ENCODE measurements around the gene MYCT1.
"Not testable (repeated sequence)": the region's sequence is repeated elsewhere in the genome, so short reads cannot be mapped to it uniquely, and the experiment has no call there.

Gene MYCT1

DNA sequence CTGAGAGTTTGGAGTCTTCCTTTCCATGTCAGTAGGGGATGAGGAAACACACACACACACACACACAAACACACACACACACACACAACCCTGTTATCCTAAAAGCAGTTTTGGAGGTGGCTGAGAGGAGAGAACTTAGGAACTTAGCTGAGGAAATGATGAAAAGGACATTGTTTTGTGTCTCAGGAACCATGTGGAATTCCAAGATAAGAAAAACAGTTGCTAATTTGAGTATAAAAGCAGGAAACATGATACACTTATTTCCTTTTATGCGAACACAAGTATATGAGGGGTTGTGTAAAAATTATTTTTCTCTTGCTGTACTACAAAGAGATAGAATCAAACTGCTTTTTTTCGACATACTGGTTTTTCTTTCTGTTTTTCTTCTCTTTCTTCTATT lies at the start of gene MYCT1:
Gene MYCT1, plus strand, starts transcription at position 264 of the 400 bp plus-strand sequence. Its CDS starts 6 bp downstream, at position 270.
- no peak for DNase-seq

DNA sequence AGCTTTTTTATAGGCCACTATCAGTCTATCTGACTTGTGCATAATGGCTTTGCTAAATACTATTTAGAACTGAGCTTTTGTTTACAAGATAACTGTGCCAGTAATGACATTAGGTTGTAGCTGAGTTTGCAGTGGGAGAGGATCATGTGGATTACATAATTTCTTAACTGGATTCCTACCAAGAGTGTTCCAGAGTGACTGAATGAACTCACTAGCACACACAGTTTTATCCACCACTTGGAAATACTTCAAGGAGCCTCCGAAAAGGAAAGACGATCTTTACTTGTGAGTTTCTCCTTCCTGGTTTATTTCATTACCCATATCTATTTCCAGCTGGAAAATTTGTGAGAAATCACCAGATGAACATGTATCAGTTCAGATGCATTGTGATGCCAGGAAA lies 49.6 kb upstream of the MYCT1 start:
- no peak for DNase-seq

DNA sequence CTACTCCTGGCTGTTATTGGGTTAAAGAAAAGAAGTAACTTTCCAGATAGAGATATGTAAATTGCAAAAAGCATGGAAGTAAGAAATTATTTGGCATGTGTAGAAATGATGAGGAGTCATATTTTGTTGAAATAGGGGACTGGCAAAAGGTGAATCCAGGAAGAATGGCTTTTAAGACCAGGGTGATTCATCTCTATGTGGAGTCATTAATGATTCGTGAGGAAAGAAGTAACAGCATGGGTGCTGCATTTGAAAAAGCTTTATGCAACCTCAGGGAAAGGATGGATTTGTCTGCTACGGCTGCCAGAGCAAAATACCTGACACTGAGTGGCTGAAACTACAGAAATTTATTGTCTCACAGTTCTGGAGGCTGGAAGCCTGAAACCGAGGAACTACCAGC lies 45.7 kb upstream of the MYCT1 start:
- no peak for DNase-seq

DNA sequence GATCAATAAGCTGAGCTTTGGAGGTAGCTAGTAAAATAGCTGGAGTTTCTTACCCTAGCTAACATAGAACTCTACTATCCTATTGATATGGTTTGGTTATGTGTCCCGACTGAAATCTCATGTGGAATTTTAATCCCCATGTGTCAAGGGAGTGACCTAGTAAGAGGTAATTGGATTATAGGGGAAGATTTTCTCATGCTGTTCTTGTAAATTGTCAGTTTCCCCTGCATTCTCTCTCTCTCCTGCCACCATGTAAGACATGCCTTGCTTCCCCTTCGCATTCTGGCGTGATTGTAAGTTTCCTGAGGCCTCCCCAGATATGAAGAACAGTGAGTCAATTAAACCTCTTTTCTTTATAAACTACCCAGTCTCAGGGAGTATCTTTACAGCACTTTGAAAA lies 35.9 kb upstream of the MYCT1 start:
- DNase-seq, result no peak

GRCh38 chr6:152669895-152670294 lies 27.8 kb upstream of the MYCT1 start:
- DNase-seq, result no peak

DNA sequence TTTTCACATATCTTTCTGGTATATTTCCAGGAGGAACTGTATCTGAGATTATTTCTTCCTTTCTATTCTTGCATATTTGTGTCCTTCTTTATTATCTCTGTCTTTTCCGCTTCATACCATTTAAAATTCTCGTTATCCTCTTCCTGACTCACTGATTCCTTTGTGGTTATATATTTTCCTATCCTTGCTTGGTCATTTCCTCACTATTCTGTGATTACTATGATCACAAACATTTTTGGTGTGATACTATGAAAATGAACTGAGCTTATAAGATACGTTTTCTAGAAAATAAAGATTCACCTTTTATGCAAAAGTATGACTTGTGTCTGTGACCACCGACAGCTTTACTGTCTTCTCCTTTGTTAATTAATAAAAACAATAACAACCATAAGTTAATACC lies 26.5 kb upstream of the MYCT1 start:
- DNase-seq, result no peak

DNA sequence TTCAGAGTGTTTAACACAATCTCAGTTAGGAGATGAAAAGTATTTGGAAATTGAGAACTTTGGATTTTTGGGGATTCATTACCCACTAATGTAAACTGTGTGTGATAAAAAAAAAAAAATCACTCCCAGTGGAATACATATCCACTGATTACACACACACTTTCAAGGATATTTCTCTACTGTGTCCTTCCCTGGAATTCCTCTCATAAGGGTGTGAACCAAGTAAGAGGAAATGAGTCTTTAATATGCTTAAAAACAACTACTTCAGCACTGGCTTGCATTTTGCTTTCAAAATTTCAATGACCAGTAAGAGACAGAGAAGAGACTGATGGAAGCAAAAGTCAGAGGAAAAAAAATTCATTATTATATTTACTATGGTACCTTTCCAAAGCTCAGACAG lies 24.5 kb upstream of the MYCT1 start:
- DNase-seq, result no peak

DNA sequence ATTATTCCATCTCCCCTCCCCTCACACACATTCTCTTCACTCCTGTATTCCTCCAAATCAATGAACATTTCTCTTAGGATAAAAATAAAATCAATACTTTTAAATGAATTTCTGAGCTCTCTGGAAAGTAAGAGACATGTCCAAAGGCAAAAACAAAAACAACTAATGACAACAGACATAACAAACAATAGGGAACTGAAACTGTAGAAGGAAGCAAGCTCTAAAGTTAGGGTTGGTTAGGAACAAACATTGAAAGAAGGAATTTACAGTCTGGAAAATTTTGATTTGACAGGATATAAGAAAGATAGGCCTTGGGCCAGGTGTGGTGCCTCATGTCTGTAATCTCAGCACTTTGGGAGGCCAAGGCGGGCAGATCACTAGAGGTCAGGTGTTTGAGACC lies 17.5 kb upstream of the MYCT1 start:
- no peak for DNase-seq

- no peak for DNase-seq
Observed at GRCh38 chr6:152680879-152681517, 16.7 kb upstream of the MYCT1 start.

DNA sequence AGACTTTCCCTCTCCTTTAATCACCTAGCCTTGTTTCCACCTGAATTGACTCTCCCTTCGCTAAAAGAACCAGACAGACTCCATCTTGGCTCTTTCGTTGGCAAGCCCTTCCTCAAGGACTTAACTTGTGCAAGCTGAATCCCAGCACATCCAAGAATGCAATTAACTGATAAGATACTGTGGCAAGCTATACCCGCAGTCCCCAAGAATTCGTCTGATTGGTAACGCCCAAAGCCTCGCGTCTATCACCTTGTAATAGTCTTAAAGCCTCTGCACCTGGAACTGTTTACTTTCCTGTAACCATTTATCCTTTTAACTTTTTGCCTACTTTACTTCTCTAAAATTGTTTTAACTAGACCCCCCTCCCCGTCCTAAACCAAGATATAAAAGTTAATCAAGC lies 15.6 kb upstream of the MYCT1 start:
- no peak for DNase-seq

GRCh38 chr6:152682935-152683334 lies 14.8 kb upstream of the MYCT1 start:
- not testable (repeated sequence) for DNase-seq

DNA sequence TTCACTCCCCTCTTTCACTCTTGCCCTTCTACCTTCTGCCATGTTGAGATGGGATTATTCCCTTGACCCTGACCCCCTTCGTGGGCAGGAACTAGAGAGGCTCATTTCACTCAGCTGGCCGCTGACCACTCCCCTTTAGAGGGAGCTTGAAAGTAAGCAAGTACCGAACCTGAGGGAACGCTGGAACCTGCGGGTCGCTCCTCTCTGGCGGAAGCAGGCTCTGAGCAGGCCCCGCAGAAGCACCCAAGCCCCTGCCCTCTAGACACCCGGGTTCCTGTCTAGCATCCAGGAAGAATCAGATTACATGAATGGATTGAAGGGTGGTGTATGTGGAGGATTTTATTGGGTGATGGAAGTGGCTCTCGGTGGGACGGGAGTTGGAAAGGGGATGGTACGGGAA lies 11.9 kb upstream of the MYCT1 start:
- no peak for DNase-seq

DNA sequence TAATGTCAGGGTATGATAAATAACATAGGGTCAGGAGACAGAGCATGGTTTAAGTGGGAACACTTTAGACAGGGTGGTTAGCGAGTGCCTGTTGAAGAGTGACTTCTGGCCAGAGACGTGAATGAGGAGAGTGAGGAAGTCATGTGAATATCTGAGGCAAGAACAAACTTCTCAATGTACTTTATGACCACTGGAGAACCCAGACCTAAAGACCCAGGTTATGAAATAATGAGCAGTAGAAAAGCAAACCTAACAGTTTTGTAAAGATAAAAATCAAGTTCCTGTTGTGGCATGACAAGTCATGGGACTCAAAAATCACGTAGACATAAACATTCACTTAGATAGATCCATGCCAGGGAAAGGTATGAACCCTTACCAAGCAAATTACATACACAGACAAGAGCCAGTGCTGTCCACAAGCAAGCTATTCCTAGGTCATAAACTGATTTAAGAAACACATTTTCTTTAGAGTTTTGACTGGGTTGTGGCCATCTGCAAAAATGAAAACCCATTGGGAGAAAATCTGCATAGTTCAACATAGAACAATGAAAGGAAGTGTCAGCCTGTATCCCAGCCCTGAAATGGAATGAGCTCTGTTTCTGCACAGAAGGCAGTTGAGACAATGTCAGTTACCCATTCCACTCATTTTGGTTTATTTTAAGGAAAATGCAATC lies 2.2 kb upstream of the MYCT1 start:
- DNase-seq, result no peak

DNA sequence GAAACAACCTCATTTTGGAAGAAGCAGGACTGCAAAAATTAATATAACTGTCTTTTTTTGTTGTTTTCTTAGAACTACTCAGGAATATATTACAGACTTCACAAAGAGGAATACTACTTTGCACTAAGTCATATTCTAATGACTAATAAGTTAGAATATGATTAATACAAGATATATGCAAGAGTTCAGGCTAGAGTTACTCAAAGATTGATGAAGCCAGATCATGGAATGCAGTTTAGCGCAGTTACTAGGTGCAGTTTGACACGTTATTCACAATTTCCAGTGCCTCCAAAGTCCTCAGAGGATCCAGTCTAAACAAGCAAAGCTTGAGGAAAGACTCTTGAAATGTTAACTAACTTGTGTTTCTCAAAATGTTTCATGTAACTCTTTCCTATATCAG lies 1.2 kb upstream of the MYCT1 start:
- no peak for DNase-seq

DNA sequence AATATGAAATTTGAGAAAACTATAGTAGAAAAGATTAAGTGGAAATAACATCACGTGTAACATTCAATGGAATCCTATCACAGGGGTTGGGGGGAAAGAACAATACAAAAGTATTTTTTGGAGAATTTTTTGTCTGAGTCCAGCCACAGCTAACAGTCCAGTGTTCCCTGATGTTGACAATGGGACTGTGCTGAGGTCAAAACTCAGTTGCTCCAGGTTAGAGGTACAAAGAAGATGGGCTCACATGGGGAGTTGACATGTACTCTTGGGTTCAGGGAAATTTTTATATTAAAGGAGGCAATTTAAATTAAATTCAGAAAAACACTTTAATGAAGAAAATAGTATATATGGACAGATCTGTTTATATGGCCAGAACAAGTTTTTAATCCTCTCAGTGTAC lies 995 bp downstream of the MYCT1 start:
- no peak for DNase-seq

- DNase-seq, result no peak
Observed at GRCh38 chr6:152700427-152700826, 2.7 kb downstream of the MYCT1 start.

GRCh38 chr6:152701081-152701862 lies 3.6 kb downstream of the MYCT1 start:
- DNase-seq, result no peak

- no peak for DNase-seq
Observed at GRCh38 chr6:152701863-152702401, 4.2 kb downstream of the MYCT1 start.

- not testable (repeated sequence) for DNase-seq
Observed at GRCh38 chr6:152703750-152704149, 6.1 kb downstream of the MYCT1 start.

- no peak for DNase-seq
Observed at GRCh38 chr6:152705327-152705726, 7.6 kb downstream of the MYCT1 start.

- DNase-seq, result no peak
Observed at GRCh38 chr6:152716322-152716721, 18.6 kb downstream of the MYCT1 start.

DNA sequence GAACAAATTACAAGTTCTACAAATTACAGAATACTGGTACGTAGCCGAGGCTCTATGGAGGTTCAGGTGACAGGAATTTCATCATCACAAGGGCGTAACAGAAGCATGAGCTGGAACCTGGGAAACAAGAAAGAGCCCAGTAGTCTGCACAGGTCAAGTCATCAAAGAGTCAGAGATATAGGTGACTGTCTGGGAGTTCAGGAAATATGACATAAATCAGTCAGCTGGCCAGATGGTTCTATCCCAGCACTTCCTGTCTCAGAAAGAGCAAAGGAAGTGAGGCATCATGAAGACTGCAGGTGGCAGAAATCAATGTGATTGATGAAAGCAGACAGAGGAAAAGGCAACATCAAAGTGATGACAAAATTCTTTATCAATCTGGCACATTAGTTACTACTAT lies 23.3 kb downstream of the MYCT1 start:
- no peak for DNase-seq

GRCh38 chr6:152721956-152722355 lies 24.3 kb downstream of the MYCT1 start:
- no peak for DNase-seq

GRCh38 chr6:152723398-152723797 lies 25.7 kb downstream of the MYCT1 start:
- no peak for DNase-seq
